HepG2 (cell line): ENCODE results near the gene SUCLG2. TPM values are rescaled to one million over a fixed set of nuclear protein-coding genes. Genes with fewer than 3 reads are reported as not detected.
A peak's percentile ranks its signal among the peaks of the same experiment; 100 is the strongest.

ENCODE experiments used
- ATAC-seq: fragments of 200-7000 bp; cut with Tn5 transposase; 3 replicates; pipeline ENCODE4 v1.9.1; 2020; ENCODE audit warnings: mild to moderate bottlenecking, moderate library complexity
- BruUV-seq: library from RNA; stranded (reverse); fragments of 400-500 nt; replicated peaks from 2 replicates; lab custom pipeline; 2021; lab: Mats Ljungman, UMichigan
- CTCF ChIA-PET: fragments of 300-600 bp; formaldehyde crosslinking; extraction: SDS; loops from one replicate; lab custom pipeline; 2021; ENCODE audit warnings: low total read pairs, inconsistent platforms, low intra/inter-chr PET ratio; lab: Yijun Ruan, JAX
- POLR2A ChIA-PET: fragments of 350-600 bp; sonication (Branson Sonifier 250); formaldehyde crosslinking; loops from one replicate; lab custom pipeline; 2020; ENCODE audit warnings: antibody characterized with exemption, inconsistent platforms; lab: Yijun Ruan, JAX
- DNase-seq: peaks from one replicate; pipeline ENCODE4 v3.0.0-alpha.2; 2015; ENCODE audit warnings: low spot score
- FAIRE-seq: peaks from 3 replicates; lab custom pipeline; 2011; peaks lifted over from hg19 to GRCh38; lab: Jason Lieb, UNC
- H2AFZ ChIP-seq: one replicate; pipeline ENCODE4 v1.6.1; 2011; ENCODE audit warnings: low read length, inconsistent platforms
- H3K27ac ChIP-seq: fragments of 300-600 bp; 3 replicates; pipeline ENCODE4 v1.8.0; 2011; ENCODE audit warnings: mixed run types, mild to moderate bottlenecking, mixed read lengths, low read length, inconsistent platforms; ENCODE audit not compliant: insufficient read depth; ENCODE audit errors: extremely low read length
- H3K27me3 ChIP-seq, 2 experiments: fragments of 200-600 bp in 1 of 2; 2 replicates in 1 of 2; 3 replicates in 1 of 2; pipeline versions ENCODE4 v1.6.0 to v1.8.0; 2011; ENCODE audit warnings: low read length in 2 of 2, mild to moderate bottlenecking in 2 of 2, moderate library complexity in 2 of 2, inconsistent platforms in 1 of 2; ENCODE audit not compliant: insufficient read depth in 2 of 2, control insufficient read depth in 1 of 2
- H3K36me3 ChIP-seq, 2 experiments: fragments of 200-600 bp in 1 of 2; replicated peaks in 1 of 2; 2 replicates in 1 of 2; 3 replicates in 1 of 2; pipeline versions ENCODE4 v1.5.1 to v1.8.0; 2011; ENCODE audit warnings: low read length in 2 of 2, inconsistent platforms in 1 of 2; ENCODE audit not compliant: insufficient read depth in 2 of 2, control insufficient read depth in 1 of 2
- H3K4me1 ChIP-seq: 2 replicates; pipeline ENCODE4 v1.5.1; 2012; ENCODE audit warnings: low read length, inconsistent platforms; ENCODE audit not compliant: insufficient read depth
- H3K4me2 ChIP-seq: 2 replicates; pipeline ENCODE4 v1.6.0; 2011; ENCODE audit warnings: low read depth, low read length, inconsistent platforms
- H3K4me3 ChIP-seq, 3 experiments: fragments of 200-600 bp in 1 of 3; sonication (generic), shearing (Covaris generic) in 1 of 3; replicated peaks in 1 of 3; 2 replicates each; pipeline ENCODE4 v1.5.1; 2011 to 2016; ENCODE audit warnings: low read length in 3 of 3, inconsistent platforms in 2 of 3, low read depth in 2 of 3, mild to moderate bottlenecking in 2 of 3, control low read depth in 1 of 3, mixed read lengths in 1 of 3; ENCODE audit not compliant: insufficient read depth in 1 of 3
- H3K79me2 ChIP-seq: one replicate; pipeline ENCODE4 v1.6.1; 2011; ENCODE audit warnings: low read length, inconsistent platforms; ENCODE audit not compliant: insufficient read depth
- H3K9ac ChIP-seq: 2 replicates; pipeline ENCODE4 v1.6.0; 2011; ENCODE audit warnings: mild to moderate bottlenecking, low read depth, low read length, inconsistent platforms; ENCODE audit not compliant: insufficient read depth
- H3K9me3 ChIP-seq: 2 replicates; pipeline ENCODE4 v1.5.1; 2012; ENCODE audit warnings: mild to moderate bottlenecking, low read length
- H4K20me1 ChIP-seq: 2 replicates; pipeline ENCODE4 v1.6.0; 2011; ENCODE audit warnings: inconsistent platforms, mild to moderate bottlenecking, low read length, moderate library complexity; ENCODE audit not compliant: insufficient read depth
- HOXA9 ChIP-seq: sonication (generic); formaldehyde crosslinking; IDR thresholded peaks from 2 replicates; pipeline ENCODE4 v1.8.1; 2022; ENCODE audit warnings: missing genetic modification reagents, mild to moderate bottlenecking, moderate library complexity, borderline replicate concordance
- MEF2D ChIP-seq: sonication (generic); formaldehyde crosslinking; IDR thresholded peaks from 2 replicates; pipeline ENCODE4 v1.5.1; 2020; ENCODE audit warnings: mild to moderate bottlenecking, missing genetic modification reagents
- POGZ ChIP-seq: sonication (generic); formaldehyde crosslinking; IDR thresholded peaks from 2 replicates; pipeline ENCODE4 v1.4.0; 2020; ENCODE audit warnings: mild to moderate bottlenecking, missing genetic modification reagents
- SMYD3 ChIP-seq: sonication (generic); formaldehyde crosslinking; IDR thresholded peaks from 2 replicates; pipeline ENCODE4 v1.8.1; 2023; ENCODE audit warnings: mild to moderate bottlenecking, missing genetic modification reagents
- ZNF121 ChIP-seq: sonication (generic); formaldehyde crosslinking; IDR thresholded peaks from 2 replicates; pipeline ENCODE4 v1.5.0; 2020; ENCODE audit warnings: mild to moderate bottlenecking, missing genetic modification reagents
- ZNF263 ChIP-seq: sonication (generic); formaldehyde crosslinking; IDR thresholded peaks from 2 replicates; pipeline ENCODE4 v1.4.0; 2020; ENCODE audit warnings: missing genetic modification reagents
- ZNF614 ChIP-seq: IDR thresholded peaks from 2 replicates; pipeline ENCODE4 v1.6.1; 2018; ENCODE audit warnings: missing biosample characterization, missing genetic modification reagents, inconsistent platforms, borderline replicate concordance
- ZNF709 ChIP-seq: sonication (generic); formaldehyde crosslinking; IDR thresholded peaks from 2 replicates; pipeline ENCODE4 v1.5.0; 2020; ENCODE audit warnings: mild to moderate bottlenecking, missing genetic modification reagents
- ZNF761 ChIP-seq: sonication (generic); formaldehyde crosslinking; conservative IDR thresholded peaks from 2 replicates; pipeline ENCODE4 v1.4.0; 2020; ENCODE audit warnings: mild to moderate bottlenecking, missing genetic modification reagents
- ZSCAN22 ChIP-seq: sonication (generic); formaldehyde crosslinking; IDR thresholded peaks from 2 replicates; pipeline ENCODE4 v1.4.0; 2020; ENCODE audit warnings: mild to moderate bottlenecking, missing genetic modification reagents
- WGBS: methylation state at CpG from one replicate; pipeline ENCODE4 v1.1.6; 2017; ENCODE audit warnings: low lambda C conversion rate; 5-methylcytosine and 5-hydroxymethylcytosine counted together
- in situ Hi-C: cut with HindIII; loops from 2 replicates; pipeline ENCODE4 v1.10.0; 2017; ENCODE audit warnings: low pct_unique_long_range_greater_than_20kb; ENCODE audit not compliant: extremely low pct_ligation_motif_present
- intact Hi-C: fragments of 100-400 bp; cut with micrococcal nuclease; formaldehyde crosslinking; loops from one replicate; pipeline ENCODE4 v1.10.0; 2022; ENCODE audit not compliant: unreplicated experiment
- polyA plus RNA-seq, 8 experiments: library from polyadenylated mRNA; depleted of rRNA in 3 of 8; stranded (reverse) in 7 of 8; unstranded in 1 of 8; fragments of >200 nt; fragmentation: Illumina TruSeq in 4 of 8; extraction: Trizol in 4 of 8; gene quantifications; 2 replicates each; pipeline versions ENCODE4 v1.2.1 to v1.2.3, GENCODE V29; 2011 to 2016; ENCODE audit warnings: low read depth in 4 of 8, missing spikeins in 1 of 8, mixed read lengths in 1 of 8; ENCODE audit not compliant: insufficient read depth in 1 of 8
- total RNA-seq, 5 experiments: library from RNA; depleted of rRNA; stranded (reverse); fragments of >200 nt; fragmentation: Illumina TruSeq; extraction: Trizol; gene quantifications; 2 replicates each; pipeline ENCODE4 v1.2.3, GENCODE V29; 2016; ENCODE audit warnings: low read depth in 1 of 5
- TF ChIP-seq, protein P1 (sequence below): sonication (generic); formaldehyde crosslinking; IDR thresholded peaks from 2 replicates; pipeline ENCODE4 v1.8.0; 2022; ENCODE audit warnings: missing genetic modification reagents, low read depth, mild to moderate bottlenecking, borderline replicate concordance
- TF ChIP-seq, protein P2 (sequence below): fragments of 450-650 bp; IDR thresholded peaks from 2 replicates; pipeline ENCODE4 v1.6.1; 2017

Gene SUCLG2
- total and polyA plus RNA-seq, 2 of the 13 experiments (the other 11 are each of a cell fraction or from before 2014, with no cell fraction given) = 21.4 to 64.9 TPM

DNA sequence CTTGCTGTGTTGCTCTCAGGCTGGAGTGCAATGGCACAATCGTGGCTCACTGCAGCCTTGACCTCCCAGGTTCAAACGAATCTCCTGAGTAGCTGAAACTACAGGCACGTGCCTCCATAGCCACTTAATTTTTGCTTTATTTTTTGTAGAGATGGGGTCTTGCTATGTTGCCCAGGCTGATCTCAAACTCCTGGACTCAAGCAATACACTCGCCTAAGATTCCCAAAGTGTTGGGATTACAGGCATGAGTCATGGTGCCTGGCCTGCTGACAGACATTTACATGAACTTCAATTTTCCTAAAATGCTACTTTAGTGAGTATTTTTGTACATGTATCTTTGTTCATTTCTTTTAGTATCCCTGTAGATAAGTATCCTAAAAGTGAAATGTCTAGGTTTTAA lies 132.3 kb downstream of the SUCLG2 start:
- Histone ChIP-seq H3K4me2 (no peak overlapping the region), H3K27me3 (no peaks in the 10 kb centered on the region), H3K36me3 (peaks cover 0 to 25% of the 10 kb centered on the region in 2 experiments; a peak in 4 of 5 replicates), H3K4me1 (no peaks in the 10 kb centered on the region), H3K9ac (no peak overlapping the region), H3K27ac (no peak overlapping the region), H2AFZ (no peak overlapping the region)
- CTCF ChIA-PET = no interaction called here
- FAIRE-seq = no peak
- TF ChIP-seq ZNF709 (peak; percentile 30; the same call in 1 of the 2 replicates), SMYD3 (no peak), ZNF121 (CRISPR knock-in tag) (peak; percentile 59; the same call in 1 of the 2 replicates)
- TF ChIP-seq, all 625 proteins: peak for 2
- in situ Hi-C loops = no loop called here
- 98% methylated on average over 4 of the region's 4 CpGs for WGBS
- no peaks in the 10 kb centered on the region for H4K20me1 ChIP-seq
- no peaks in the 10 kb centered on the region for H3K79me2 ChIP-seq
- H3K4me3 ChIP-seq = no peak overlapping the region
- POLR2A ChIA-PET = no interaction called here
- intact Hi-C loops = no loop called here
- H3K9me3 ChIP-seq = no peaks in the 10 kb centered on the region
- BruUV-seq = no TSS peak
- DNase-seq (no peak), ATAC-seq (no peak)

DNA sequence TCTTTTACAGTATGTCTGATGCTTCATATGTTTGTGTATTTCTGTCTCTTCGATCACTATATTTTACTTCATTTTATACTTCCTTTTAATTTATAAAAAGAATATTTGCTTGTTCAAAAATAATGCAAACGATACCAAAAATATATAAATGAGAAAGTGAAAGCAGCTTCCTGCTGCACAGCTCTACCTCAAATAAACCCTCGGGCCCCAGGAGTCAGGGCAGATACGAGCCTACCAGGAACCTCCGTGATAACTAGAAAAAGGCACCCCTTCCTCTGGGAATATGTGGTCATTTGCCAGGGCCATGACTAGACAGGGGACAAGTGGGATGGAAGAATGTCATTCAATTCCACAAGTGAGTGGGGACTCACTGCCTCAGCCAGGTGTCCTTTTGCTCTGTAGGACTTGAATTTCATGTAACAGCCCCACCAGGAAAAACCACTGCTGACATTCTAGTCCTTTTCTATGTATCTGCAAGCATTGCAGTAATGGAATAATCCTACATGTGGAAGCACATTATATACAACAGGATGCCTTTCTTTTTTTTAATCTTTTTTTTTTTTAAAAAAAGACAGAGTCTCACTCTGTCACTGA lies 133.3 kb downstream of the SUCLG2 start:
- 96% methylated on average over 5 of the region's 5 CpGs for WGBS
- Histone ChIP-seq H3K36me3 (peaks cover 0 to 29% of the 10 kb centered on the region in 2 experiments; a peak in 3 of 5 replicates), H3K4me3 (no peak overlapping the region), H3K79me2 (no peaks in the 10 kb centered on the region), H3K9me3 (no peaks in the 10 kb centered on the region), H4K20me1 (no peaks in the 10 kb centered on the region), H3K27me3 (no peaks in the 10 kb centered on the region), H3K9ac (no peak overlapping the region), H3K4me1 (no peaks in the 10 kb centered on the region), H3K27ac (no peak overlapping the region), H2AFZ (no peak overlapping the region), H3K4me2 (no peak overlapping the region)
- FAIRE-seq (no peak), ATAC-seq (no peak), DNase-seq (no peak)
- BruUV-seq = no TSS peak
- ChIA-PET POLR2A (no interaction called here), CTCF (no interaction called here)
- intact Hi-C loops = no loop called here
- TF ChIP-seq ZNF614 (CRISPR knock-in tag) (no peak), ZSCAN22 (CRISPR knock-in tag) (no peak), POGZ (CRISPR knock-in tag) (no peak), ZNF263 (no peak), HOXA9 (no peak), MEF2D (CRISPR knock-in tag) (no peak), ZNF761 (CRISPR knock-in tag) (no peak)
- TF ChIP-seq, protein P1, sequence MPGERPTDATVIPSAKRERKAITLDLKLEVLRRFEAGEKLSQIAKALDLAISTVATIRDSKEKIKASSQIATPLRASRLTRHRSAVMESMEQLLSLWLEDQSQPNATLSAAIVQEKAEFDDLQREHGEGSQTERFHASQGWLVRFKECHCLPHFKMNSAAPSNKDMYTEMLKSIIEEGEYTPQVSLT (CRISPR knock-in tag) = no peak
- TF ChIP-seq, protein P2, sequence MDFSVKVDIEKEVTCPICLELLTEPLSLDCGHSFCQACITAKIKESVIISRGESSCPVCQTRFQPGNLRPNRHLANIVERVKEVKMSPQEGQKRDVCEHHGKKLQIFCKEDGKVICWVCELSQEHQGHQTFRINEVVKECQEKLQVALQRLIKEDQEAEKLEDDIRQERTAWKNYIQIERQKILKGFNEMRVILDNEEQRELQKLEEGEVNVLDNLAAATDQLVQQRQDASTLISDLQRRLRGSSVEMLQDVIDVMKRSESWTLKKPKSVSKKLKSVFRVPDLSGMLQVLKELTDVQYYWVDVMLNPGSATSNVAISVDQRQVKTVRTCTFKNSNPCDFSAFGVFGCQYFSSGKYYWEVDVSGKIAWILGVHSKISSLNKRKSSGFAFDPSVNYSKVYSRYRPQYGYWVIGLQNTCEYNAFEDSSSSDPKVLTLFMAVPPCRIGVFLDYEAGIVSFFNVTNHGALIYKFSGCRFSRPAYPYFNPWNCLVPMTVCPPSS = no peak
- in situ Hi-C loops = no loop called here
